LoVo (cell line): Measurements from ENCODE around the gene ADCYAP1R1.

ENCODE experiments used
- DNase-seq: peaks from one replicate; pipeline ENCODE4 v3.0.0-alpha.2; 2016; ENCODE audit warnings: low spot score

ADCYAP1R1 gene

GRCh38 chr7:31043051-31043471 is 9.0 kb upstream of the ADCYAP1R1 start:
- DNase-seq = no peak

GRCh38 chr7:31044529-31044928 is 7.6 kb upstream of the ADCYAP1R1 start:
- DNase-seq = no peak

DNA sequence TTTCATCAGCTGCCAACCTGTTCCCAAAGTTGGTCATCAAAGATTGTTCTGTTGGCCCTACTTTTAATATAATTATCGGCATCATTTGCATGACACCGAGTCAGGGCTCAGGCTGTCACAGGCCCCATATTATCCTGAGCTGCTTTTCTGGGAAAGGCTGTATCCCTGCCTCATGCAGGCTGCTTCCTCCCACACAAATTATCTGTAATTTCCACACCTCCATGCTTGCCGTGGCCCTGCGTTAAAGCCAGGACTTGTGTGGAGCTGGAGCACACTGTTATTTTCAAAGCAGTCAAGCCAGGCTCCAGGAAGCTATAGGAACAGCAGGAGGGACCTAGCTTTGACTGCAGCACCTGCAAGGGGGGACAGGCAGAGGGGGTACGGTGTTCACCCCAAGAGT is 5.4 kb upstream of the ADCYAP1R1 start:
- no peak for DNase-seq

DNA sequence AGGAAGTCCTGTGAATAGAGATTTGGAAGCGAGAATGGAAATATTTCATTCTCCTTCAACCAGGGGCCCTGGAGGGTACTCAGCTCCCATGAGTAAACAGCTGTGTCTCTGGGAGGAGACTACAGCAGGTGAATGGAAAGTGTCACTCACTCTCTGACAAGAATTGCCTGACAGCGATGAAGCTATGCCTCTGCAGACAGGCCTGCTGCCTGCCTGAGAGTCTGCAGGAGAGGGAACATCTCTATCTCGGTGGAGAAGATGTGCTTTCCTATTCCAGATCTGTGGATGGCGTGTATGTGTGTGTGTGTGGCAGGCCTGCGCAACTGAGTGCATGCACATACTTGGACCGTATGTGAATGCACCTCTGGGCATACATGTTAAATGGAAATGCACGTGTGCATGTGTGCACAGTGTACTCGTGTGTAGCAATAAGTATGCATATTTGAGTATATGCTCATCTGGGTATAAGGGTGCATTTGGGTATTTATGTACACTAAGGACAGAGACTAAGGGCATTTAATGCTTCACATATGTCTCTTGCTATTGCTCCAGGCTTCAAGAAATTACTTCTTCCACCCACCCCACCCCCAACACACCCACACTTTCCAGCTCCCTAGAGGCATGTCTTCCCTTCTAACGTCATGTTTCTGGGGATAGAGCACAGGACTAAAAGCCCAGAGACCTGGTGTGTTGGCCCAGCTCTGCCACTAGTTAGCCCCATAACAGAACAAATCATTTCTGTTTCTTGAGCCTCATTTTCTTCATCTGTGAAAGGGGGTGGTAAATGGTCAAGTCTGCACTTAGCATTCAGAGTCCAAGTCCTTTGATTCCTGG is 4.6 kb upstream of the ADCYAP1R1 start:
- DNase-seq = no peak

- DNase-seq = no peak
Measured at GRCh38 chr7:31049005-31049765, 2.9 kb upstream of the ADCYAP1R1 start.

GRCh38 chr7:31052487-31052840 is 356 bp downstream of the ADCYAP1R1 start:
- no peak for DNase-seq

GRCh38 chr7:31052841-31053601 is 913 bp downstream of the ADCYAP1R1 start:
- DNase-seq = no peak

DNA sequence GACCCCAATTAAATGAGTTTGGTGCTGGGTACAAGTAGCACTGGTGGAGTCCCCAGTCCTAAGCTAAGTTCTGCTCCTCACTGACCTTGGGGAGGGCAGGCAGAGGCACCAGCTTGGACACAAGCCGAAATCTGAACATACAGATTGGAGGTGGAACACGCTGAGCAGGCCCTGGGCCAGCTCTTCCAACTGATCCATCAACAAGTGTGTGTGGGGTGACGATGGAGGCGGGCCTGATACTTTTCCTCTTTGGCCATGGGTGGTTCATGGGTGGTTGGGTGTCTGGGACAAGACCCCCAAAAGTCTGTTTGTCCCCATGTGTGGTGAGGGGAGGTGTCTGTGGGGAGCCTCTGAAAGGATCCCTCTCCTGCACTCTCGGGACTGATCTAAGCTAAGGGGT is 1.9 kb downstream of the ADCYAP1R1 start:
- no peak for DNase-seq

DNA sequence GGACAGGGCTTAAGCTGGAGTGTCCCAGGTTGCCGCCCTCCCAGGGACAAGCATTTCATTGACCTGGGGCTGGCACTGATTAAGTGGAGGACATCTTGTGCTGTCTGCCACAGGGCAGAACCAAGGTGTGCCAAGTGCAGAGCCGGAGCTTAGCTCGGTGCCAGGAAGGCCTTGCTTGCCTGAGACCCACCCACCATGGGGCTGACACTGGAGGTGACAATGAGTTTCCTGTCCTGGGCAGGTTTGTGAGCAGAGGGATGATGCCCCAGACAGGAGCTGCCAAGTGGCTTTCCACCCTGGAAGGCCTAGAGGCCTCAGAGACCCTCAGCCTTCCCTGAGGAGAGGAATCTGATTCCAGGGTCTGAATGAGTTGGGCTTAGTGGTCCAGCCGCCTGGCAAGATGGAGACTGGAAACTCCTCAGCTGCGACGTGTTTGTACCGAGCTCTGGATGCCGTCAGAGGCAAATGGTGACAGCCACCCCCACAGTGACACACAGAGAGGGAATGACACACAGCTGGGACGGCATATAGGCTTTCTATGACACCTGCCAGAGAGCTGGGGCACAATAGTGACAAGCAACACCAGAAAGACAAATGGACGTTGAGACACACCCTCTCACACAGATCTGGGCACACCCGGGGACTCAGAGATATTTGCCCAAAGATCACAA is 2.6 kb downstream of the ADCYAP1R1 start:
- DNase-seq = no peak

DNA sequence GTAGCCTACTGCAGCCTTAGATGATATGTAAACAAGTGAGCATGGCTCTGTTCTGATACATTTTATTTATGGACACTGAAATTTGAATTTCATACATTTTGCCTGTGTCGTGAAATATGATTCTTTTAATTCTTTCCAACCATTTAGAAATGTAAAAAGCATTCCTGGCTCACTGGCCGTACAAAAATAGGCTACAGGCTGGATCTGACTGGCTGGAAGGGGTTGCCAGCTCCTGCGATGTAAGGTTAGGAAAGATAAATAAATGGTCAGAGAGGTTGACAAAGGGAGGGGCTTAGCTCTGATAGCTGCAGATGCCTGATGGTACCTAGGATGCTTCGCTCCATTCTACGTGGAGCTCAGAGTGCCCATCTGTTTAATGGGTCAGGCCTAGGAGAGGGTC is 3.4 kb downstream of the ADCYAP1R1 start:
- no peak for DNase-seq

DNA sequence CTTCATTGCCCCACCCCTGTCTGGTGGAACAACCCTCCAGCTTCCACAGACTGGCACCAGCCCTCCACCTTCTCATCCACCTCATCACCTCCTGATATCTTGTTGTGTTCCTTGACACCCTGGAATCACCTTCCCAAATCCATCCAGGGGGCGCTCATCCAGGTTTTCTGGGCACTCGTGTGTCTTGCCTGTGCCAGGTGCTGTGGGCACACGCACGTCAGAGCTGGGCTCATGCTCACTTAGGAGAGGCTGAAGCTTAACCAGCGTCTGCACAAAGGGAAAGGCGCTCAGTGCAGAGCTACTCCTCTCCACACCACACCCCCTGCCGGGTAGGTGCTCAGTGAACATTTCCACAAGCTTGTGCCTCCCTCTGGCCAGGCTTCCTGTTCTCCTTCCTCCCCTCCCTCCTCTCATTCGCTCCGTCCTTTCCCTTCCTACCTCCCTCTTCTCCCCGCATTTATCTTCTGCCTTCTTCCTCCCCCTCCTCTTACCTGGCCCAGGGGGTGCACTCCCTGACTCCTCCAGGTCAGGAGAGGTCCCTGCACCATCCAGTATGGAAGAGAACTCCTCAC is 4.8 kb downstream of the ADCYAP1R1 start:
- no peak for DNase-seq

DNA sequence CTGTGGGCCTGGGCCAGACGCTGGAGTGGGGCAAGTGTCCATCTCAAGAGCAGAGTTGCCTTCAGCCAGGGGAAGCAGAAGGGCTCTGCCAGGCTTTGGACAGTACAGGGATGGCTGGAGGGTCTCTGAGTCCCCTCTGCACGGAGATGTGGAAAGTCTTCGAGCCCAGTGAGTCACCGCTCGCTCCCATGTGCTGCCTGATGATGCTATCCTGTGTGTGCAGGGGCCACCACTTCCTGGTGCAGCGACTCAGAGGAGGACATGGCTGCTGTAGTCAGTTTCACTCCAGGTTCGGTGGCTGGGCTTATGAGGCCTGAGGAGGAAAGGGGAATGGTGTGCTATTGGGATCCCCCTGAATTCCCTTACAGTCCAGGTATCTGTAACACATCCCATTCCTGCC is 6.0 kb downstream of the ADCYAP1R1 start:
- DNase-seq = peak; percentile 30

DNA sequence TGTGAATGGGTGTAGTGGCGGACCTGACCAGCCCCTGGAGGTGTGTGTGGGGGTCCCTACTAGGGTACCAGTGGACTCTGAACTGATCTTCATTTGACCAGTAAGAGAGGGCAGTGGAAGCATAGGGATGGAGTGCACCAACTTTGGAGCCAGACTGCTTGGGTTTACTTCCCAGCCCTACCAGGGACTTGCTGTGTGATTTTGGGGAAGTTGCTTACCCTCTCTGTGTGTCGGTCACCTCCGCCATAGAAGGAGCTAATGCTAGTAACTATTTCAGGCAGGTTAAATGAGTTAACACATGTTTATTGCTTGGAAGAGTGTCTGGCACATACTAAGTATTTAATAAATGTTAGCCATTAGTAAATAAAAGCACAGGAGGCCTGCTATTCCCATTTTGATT is 6.6 kb downstream of the ADCYAP1R1 start:
- DNase-seq = no peak

- no peak for DNase-seq
Measured at GRCh38 chr7:31059551-31059950, 7.4 kb downstream of the ADCYAP1R1 start.

DNA sequence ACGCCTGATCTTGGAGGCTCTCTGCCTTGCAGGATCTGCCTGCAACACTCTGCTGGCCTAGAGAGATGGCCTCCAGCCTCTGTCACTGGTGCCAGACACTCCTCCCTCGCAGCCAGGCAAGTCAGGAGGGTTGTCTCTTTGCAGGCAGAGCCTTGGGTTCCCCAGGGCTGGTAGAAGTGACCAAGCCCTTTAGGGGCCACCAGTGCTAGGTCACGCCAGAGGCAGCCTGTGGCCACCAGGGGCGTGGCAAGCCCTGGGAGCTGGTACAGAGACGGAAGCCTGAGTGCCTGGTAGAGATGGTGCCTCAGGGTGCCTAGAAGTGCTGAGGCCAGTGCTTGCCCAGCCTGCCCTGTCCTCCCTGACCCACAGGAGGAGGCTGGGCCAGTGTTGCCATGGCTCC is 9.1 kb downstream of the ADCYAP1R1 start:
- no peak for DNase-seq

GRCh38 chr7:31062746-31063435 is 10.8 kb downstream of the ADCYAP1R1 start:
- DNase-seq = no peak

GRCh38 chr7:31065021-31065593 is 13.0 kb downstream of the ADCYAP1R1 start:
- DNase-seq = no peak

DNA sequence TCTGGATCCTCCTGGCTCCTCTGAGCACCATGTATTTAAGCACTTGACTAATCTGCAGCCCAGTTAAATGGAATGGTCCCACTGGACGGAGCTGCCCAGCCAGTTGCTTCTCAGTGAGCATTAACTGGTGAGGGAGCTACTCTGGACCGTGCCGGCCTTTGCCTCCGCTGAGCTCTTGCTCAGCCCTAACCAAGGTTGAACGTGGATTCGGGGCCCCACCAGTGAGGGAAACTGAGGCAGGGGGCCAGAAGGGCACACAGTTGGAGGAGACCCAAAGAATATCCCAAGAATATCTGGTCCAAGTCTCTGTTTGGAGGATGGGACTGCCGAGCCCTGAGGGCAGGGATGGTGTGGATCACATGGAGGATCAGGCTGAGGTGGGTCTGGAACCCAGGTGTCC is 13.7 kb downstream of the ADCYAP1R1 start:
- no peak for DNase-seq

DNA sequence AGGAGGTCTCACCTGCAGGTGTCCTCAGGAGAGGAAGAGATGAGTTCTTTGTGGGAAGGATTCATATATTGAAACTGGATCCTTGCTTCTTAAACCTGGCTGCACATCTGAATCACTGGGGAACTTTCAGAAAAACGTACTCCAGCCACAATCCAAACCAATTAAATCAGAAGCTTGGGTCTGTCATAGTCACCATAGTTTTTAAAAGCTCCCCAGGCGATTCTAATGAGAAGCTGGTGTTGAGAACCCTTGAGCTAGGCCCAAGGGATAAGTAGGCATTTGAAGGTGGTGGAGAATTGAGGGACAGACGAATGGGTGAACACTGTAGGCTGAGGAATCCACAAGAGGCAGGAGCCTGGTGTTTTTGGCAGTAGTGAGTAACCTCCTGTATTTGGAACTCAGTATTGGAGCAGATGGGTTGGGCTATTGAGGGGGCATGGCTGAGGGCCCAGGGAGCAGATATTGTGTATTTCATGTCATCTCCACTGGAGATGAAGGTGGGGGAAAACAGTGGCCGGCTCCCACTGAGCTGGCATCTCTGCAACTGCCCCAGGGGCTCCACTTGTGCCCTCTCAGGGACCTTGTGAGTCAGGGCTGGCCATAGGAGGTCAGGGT is 14.5 kb downstream of the ADCYAP1R1 start:
- DNase-seq = no peak

GRCh38 chr7:31067491-31067890 is 15.4 kb downstream of the ADCYAP1R1 start:
- no peak for DNase-seq
